MM.1S (cell line): ENCODE data around the gene G3BP1.

Source experiments
- DNase-seq: peaks from one replicate; pipeline ENCODE4 v3.0.0-alpha.2; 2015
- H2AFZ ChIP-seq: fragments of 300-600 bp; sonication (generic); 2 replicates; pipeline ENCODE4 v1.6.0; 2016; ENCODE audit warnings: antibody characterized with exemption, low read length
- H3F3A ChIP-seq: fragments of 300-600 bp; sonication (generic); 2 replicates; pipeline ENCODE4 v1.6.1; 2016; ENCODE audit warnings: mild to moderate bottlenecking, antibody characterized with exemption, low read length, moderate library complexity, mixed read lengths; ENCODE audit not compliant: insufficient read depth
- H3K27ac ChIP-seq: fragments of 300-600 bp; sonication (generic); 2 replicates; pipeline ENCODE4 v1.5.1; 2016; ENCODE audit warnings: mild to moderate bottlenecking, low read length
- H3K27me3 ChIP-seq: fragments of 300-600 bp; sonication (generic); replicated peaks from 2 replicates; pipeline ENCODE4 v1.6.0; 2016; ENCODE audit warnings: low read length; ENCODE audit not compliant: insufficient read depth
- H3K36me3 ChIP-seq: fragments of 300-600 bp; sonication (generic); replicated peaks from 2 replicates; pipeline ENCODE4 v1.6.1; 2016; ENCODE audit warnings: mild to moderate bottlenecking, low read length, mixed read lengths; ENCODE audit not compliant: insufficient read depth
- H3K4me1 ChIP-seq: fragments of 300-600 bp; sonication (generic); 2 replicates; pipeline ENCODE4 v1.6.1; 2016; ENCODE audit warnings: low read length, mixed read lengths
- H3K4me2 ChIP-seq: fragments of 300-600 bp; sonication (generic); 2 replicates; pipeline ENCODE4 v1.6.0; 2016; ENCODE audit warnings: low read depth, low read length
- H3K4me3 ChIP-seq: fragments of 300-600 bp; sonication (generic); 2 replicates; pipeline ENCODE4 v1.5.1; 2016; ENCODE audit warnings: low read length, mixed read lengths
- H3K79me2 ChIP-seq: fragments of 300-600 bp; sonication (generic); 2 replicates; pipeline ENCODE4 v1.6.1; 2016; ENCODE audit warnings: mixed run types, low read length, mixed read lengths
- H3K9ac ChIP-seq: fragments of 300-600 bp; sonication (generic); 2 replicates; pipeline ENCODE4 v1.6.1; 2016; ENCODE audit warnings: low read length, mixed read lengths
- H3K9me2 ChIP-seq: fragments of 300-600 bp; sonication (generic); replicated peaks from 2 replicates; pipeline ENCODE4 v1.6.1; 2016; ENCODE audit warnings: mild to moderate bottlenecking, low read length, mixed read lengths; ENCODE audit not compliant: insufficient read depth
- H3K9me3 ChIP-seq: fragments of 300-600 bp; sonication (generic); replicated peaks from 2 replicates; pipeline ENCODE4 v1.6.1; 2016; ENCODE audit warnings: mild to moderate bottlenecking, low read length, mixed read lengths; ENCODE audit not compliant: insufficient read depth
- H4K20me1 ChIP-seq: fragments of 300-600 bp; sonication (generic); 2 replicates; pipeline ENCODE4 v1.6.1; 2016; ENCODE audit warnings: mild to moderate bottlenecking, low read length, moderate library complexity, mixed read lengths; ENCODE audit not compliant: insufficient read depth
- CTCF ChIP-seq: fragments of 300-600 bp; sonication (generic); IDR thresholded peaks from 2 replicates; pipeline ENCODE4 v1.5.1; 2016; ENCODE audit warnings: antibody characterized with exemption, low read length, mixed read lengths
- EZH2 ChIP-seq: fragments of 300-600 bp; sonication (generic); optimal IDR thresholded peaks from 2 replicates; pipeline ENCODE3; 2017; ENCODE audit warnings: low read depth, mild to moderate bottlenecking, antibody characterized with exemption, low read length, mixed read lengths
- EZH2phosphoT487 ChIP-seq: fragments of 300-600 bp; sonication (generic); IDR thresholded peaks from 2 replicates; pipeline ENCODE4 v1.6.1; 2018; ENCODE audit warnings: antibody characterized with exemption, low read length

The G3BP1 gene

GRCh38 chr5:151743530-151743929, 28.2 kb upstream of the G3BP1 start:
- H3K4me3 ChIP-seq, result no peak overlapping the region
- H2AFZ ChIP-seq, result no peak overlapping the region
- H3K9me3 ChIP-seq, result no peaks in the 10 kb centered on the region
- H3F3A ChIP-seq, result peaks cover 10% of the 10 kb centered on the region
- H3K27me3 ChIP-seq, result no peaks in the 10 kb centered on the region
- peaks cover 11% of the 10 kb centered on the region for H3K4me1 ChIP-seq
- no peaks in the 10 kb centered on the region for H3K9me2 ChIP-seq
- peaks cover 16% of the 10 kb centered on the region; the same call in 1 of the 2 replicates for H3K36me3 ChIP-seq
- no peak overlapping the region for H3K9ac ChIP-seq
- no peaks in the 10 kb centered on the region for H4K20me1 ChIP-seq
- TF ChIP-seq EZH2 (no peak), CTCF (no peak), EZH2phosphoT487 (no peak)
- peaks cover 79% of the 10 kb centered on the region for H3K79me2 ChIP-seq
- no peak overlapping the region for H3K4me2 ChIP-seq
- no peak for DNase-seq
- no peak overlapping the region for H3K27ac ChIP-seq

- Histone ChIP-seq H3K4me3 (no peak overlapping the region), H3F3A (peaks cover 20% of the 10 kb centered on the region), H3K27me3 (no peaks in the 10 kb centered on the region), H3K27ac (no peak overlapping the region), H2AFZ (no peak overlapping the region), H3K9ac (no peak overlapping the region), H3K79me2 (peaks cover 80% of the 10 kb centered on the region), H4K20me1 (no peaks in the 10 kb centered on the region), H3K36me3 (peaks cover 16% of the 10 kb centered on the region; the same call in 1 of the 2 replicates), H3K4me1 (peaks cover 23% of the 10 kb centered on the region), H3K9me2 (no peaks in the 10 kb centered on the region), H3K9me3 (no peaks in the 10 kb centered on the region), H3K4me2 (no peak overlapping the region)
- DNase-seq, result no peak
- TF ChIP-seq EZH2, result no peak
- TF ChIP-seq EZH2phosphoT487, result no peak
- no peak for TF ChIP-seq CTCF
These were observed 26.6 kb upstream of the G3BP1 start for GRCh38 chr5:151745071-151745705.

GRCh38 chr5:151750121-151750520, 21.6 kb upstream of the G3BP1 start:
- Histone ChIP-seq H4K20me1 (no peaks in the 10 kb centered on the region), H3K36me3 (peaks cover 16% of the 10 kb centered on the region)

More at GRCh38 chr5:151750121-151750520, 21.6 kb upstream of the G3BP1 start:
- peak overlapping the region; percentile 86 for H3K4me2 ChIP-seq
- peak overlapping the region; percentile 93 for H3K27ac ChIP-seq
- H3K27me3 ChIP-seq, result no peaks in the 10 kb centered on the region
- no peaks in the 10 kb centered on the region for H3K9me3 ChIP-seq
- DNase-seq, result peak; percentile 65
- H3K4me3 ChIP-seq, result peak overlapping the region; percentile 35
- TF ChIP-seq EZH2, result no peak
- TF ChIP-seq CTCF, result no peak
- TF ChIP-seq EZH2phosphoT487, result no peak
- H3K4me1 ChIP-seq, result peaks cover 58% of the 10 kb centered on the region
- H3K79me2 ChIP-seq, result peaks cover 88% of the 10 kb centered on the region
- no peaks in the 10 kb centered on the region for H3K9me2 ChIP-seq
- no peak overlapping the region for H2AFZ ChIP-seq
- H3F3A ChIP-seq, result peaks cover 27% of the 10 kb centered on the region
- H3K9ac ChIP-seq, result peak overlapping the region; percentile 57
